K562 (cell line): ENCODE results near the gene MDN1. TPM values are rescaled to one million over a fixed set of nuclear protein-coding genes. Genes with fewer than 3 reads are reported as not detected.

Experiments
- ARID1B ChIP-seq: fragments of 450-650 bp; IDR thresholded peaks from 2 replicates; pipeline ENCODE4 v1.6.1; 2016; ENCODE audit warnings: antibody characterized with exemption, mild to moderate bottlenecking, inconsistent platforms
- E2F6 ChIP-seq, 2 experiments: IDR thresholded peaks; 2 replicates each; pipeline ENCODE4 v1.6.1; 2011; ENCODE audit warnings: borderline replicate concordance in 1 of 2, control low read depth in 1 of 2, low read depth in 1 of 2, low read length in 1 of 2, mild to moderate bottlenecking in 1 of 2, mixed read lengths in 1 of 2, moderate library complexity in 1 of 2; ENCODE audit not compliant: insufficient read depth in 1 of 2, insufficient read length in 1 of 2, poor library complexity in 1 of 2, severe bottlenecking in 1 of 2; ENCODE audit errors: extremely low read depth in 1 of 2
- HDAC8 ChIP-seq: fragments of 450-650 bp; IDR thresholded peaks from 2 replicates; pipeline ENCODE4 v1.6.1; 2016; ENCODE audit warnings: mild to moderate bottlenecking, missing genetic modification characterization, moderate library complexity, missing compliant biosample characterization
- MITF ChIP-seq: IDR thresholded peaks from 2 replicates; pipeline ENCODE4 v1.6.1; 2014; ENCODE audit warnings: antibody characterized with exemption
- NFATC3 ChIP-seq: fragments of 450-650 bp; IDR thresholded peaks from 2 replicates; pipeline ENCODE4 v1.6.1; 2017; ENCODE audit warnings: mild to moderate bottlenecking
- NR2F6 ChIP-seq: fragments of 450-650 bp; formaldehyde crosslinking; IDR thresholded peaks from 2 replicates; pipeline ENCODE4 v1.4.0; 2020; ENCODE audit warnings: mild to moderate bottlenecking
- SMARCE1 ChIP-seq: fragments of 450-650 bp; IDR thresholded peaks from 2 replicates; pipeline ENCODE4 v1.7.1; 2016; ENCODE audit warnings: mild to moderate bottlenecking
- SREBF2 ChIP-seq: sonication (generic); formaldehyde crosslinking; IDR thresholded peaks from 2 replicates; pipeline ENCODE4 v1.4.0; 2020; ENCODE audit warnings: mild to moderate bottlenecking, missing genetic modification reagents
- SRF ChIP-seq, 2 experiments: fragments of 250-450, 450-650 bp in 1 of 2; sonication (Bioruptor Pico) in 1 of 2; sonication (generic) in 1 of 2; formaldehyde crosslinking; IDR thresholded peaks; 2 replicates each; pipeline versions ENCODE4 v1.5.0 to v1.5.1; 2020 to 2022; ENCODE audit warnings: mild to moderate bottlenecking in 1 of 2, missing genetic modification reagents in 1 of 2
- TSHZ1 ChIP-seq: fragments of 250-450 bp; sonication (Bioruptor Pico); IDR thresholded peaks from 2 replicates; pipeline ENCODE4 v1.4.0; 2020; ENCODE audit warnings: mild to moderate bottlenecking, moderate library complexity
- XRCC3 ChIP-seq: fragments of 450-650 bp; IDR thresholded peaks from 2 replicates; pipeline ENCODE4 v1.6.1; 2017; ENCODE audit warnings: mild to moderate bottlenecking, moderate library complexity
- ZBTB7A ChIP-seq: IDR thresholded peaks from 2 replicates; pipeline ENCODE4 v1.6.1; 2011; ENCODE audit warnings: low read depth, mild to moderate bottlenecking, low read length, moderate library complexity, borderline replicate concordance; ENCODE audit not compliant: control insufficient read depth
- ZBTB9 ChIP-seq: fragments of 450-650 bp; formaldehyde crosslinking; IDR thresholded peaks from 2 replicates; pipeline ENCODE4 v1.4.0; 2020; ENCODE audit warnings: mild to moderate bottlenecking, moderate library complexity
- ZNF23 ChIP-seq: fragments of 250-450 bp; sonication (Bioruptor Pico); IDR thresholded peaks from 2 replicates; pipeline ENCODE4 v1.4.0; 2020; ENCODE audit warnings: mild to moderate bottlenecking
- ZNF395 ChIP-seq: fragments of 200-800 bp; sonication (Bioruptor generic); IDR thresholded peaks from 2 replicates; pipeline ENCODE4 v1.6.1; 2017; ENCODE audit warnings: missing genetic modification characterization, missing compliant biosample characterization
- ZNF41 ChIP-seq: fragments of 250-450 bp; sonication (Bioruptor Pico); conservative IDR thresholded peaks from 2 replicates; pipeline ENCODE4 v1.4.0; 2020; ENCODE audit warnings: mild to moderate bottlenecking
- ZNF584 ChIP-seq: fragments of 200-800 bp; sonication (Bioruptor generic); IDR thresholded peaks from 2 replicates; pipeline ENCODE4 v1.6.1; 2016; ENCODE audit warnings: low read depth, mild to moderate bottlenecking, missing genetic modification characterization, missing compliant biosample characterization
- polyA plus RNA-seq, 8 experiments: library from polyadenylated mRNA; depleted of rRNA in 4 of 8; stranded (reverse) in 5 of 8; unstranded in 3 of 8; fragments of >200 nt; fragmentation: Nextera tagmentation in 2 of 8; fragmentation: Illumina TruSeq in 1 of 8; extraction: Ambion mirVana in 2 of 8; extraction: Trizol in 1 of 8; gene quantifications; 2 replicates each; pipeline versions ENCODE4 v1.2.1 to v1.2.3, GENCODE V29; 2011 to 2014; ENCODE audit warnings: inconsistent platforms in 1 of 8, missing spikeins in 1 of 8
- total RNA-seq, 7 experiments: library from RNA; depleted of rRNA in 6 of 7; stranded (reverse); fragments of >200 nt in 6 of 7; fragmentation: Illumina TruSeq in 2 of 7; extraction: Trizol in 2 of 7; gene quantifications; 2 replicates each; pipeline versions ENCODE4 v1.2.1 to v1.2.3, GENCODE V29; 2011 to 2021; ENCODE audit warnings: low replicate concordance in 1 of 7

The MDN1 gene
- total and polyA plus RNA-seq, 9 of the 15 experiments (the other 6 are each of a cell fraction or from before 2014, with no cell fraction given), result 25.6 to 93.6 (median 43.0) TPM

- TF ChIP-seq NR2F6 (CRISPR knock-in tag) (no peak), ZNF584 (no peak), SMARCE1 (0 out of 2 replicates have a peak, but pooled peaks have one; percentile 38), ARID1B (peak; percentile 79), SRF (CRISPR knock-in tag; IDR thresholded peaks at IDR 0.05) (no peak), XRCC3 (no peak), E2F6 (IDR thresholded peaks at IDR 0.05; ENCODE audit: borderline replicate concordance in 1 of 2, extremely low read depth in 1 of 2, insufficient read depth in 1 of 2, insufficient read length in 1 of 2, low read depth in 1 of 2, low read length in 1 of 2, poor library complexity in 1 of 2, severe bottlenecking in 1 of 2) (no peak), ZNF395 (CRISPR knock-in tag) (no peak), ZNF41 (CRISPR knock-in tag) (no peak), ZBTB9 (CRISPR knock-in tag) (no peak), HDAC8 (tag) (no peak), SREBF2 (CRISPR knock-in tag) (no peak), NFATC3 (no peak), ZBTB7A (no peak), ZNF23 (no peak), MITF (no peak), TSHZ1 (CRISPR knock-in tag) (no peak)
These were observed 22.3 kb downstream of the MDN1 start (continued) for GRCh38 chr6:89797317-89797716.
